ENCODE results near the gene KSR1.
A peak's percentile ranks its signal among the peaks of the same experiment; 100 is the strongest.
"Not testable (repeated sequence)": the region's sequence is repeated elsewhere in the genome, so short reads cannot be mapped to it uniquely, and the experiment has no call there.

Gene KSR1

DNA sequence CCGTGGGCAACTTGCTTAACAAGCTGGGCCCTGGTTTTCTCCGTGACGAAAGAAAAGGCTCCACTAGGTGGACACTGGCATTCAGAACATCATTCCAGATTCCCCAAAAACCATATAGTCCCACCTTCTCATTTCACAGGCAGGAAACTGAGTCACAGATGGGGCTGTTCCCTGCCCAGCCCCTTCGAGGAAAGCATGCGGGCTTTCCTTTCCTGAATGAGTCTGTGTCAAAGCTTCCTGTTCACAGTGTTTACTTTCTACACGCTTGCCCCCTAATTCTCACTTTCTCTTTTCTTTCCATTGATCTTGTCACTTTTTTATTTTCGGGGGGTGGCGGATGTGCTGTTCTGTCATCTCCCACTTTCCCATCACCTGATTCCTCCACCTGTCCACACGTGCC, 164.5 kb downstream of the KSR1 start:
- H3K4me3 Mint-ChIP-seq: no peak overlapping the region
- peak overlapping the region; percentile 75 for H3K27ac Mint-ChIP-seq
- H3K4me1 Mint-ChIP-seq (ENCODE audit: low read depth): peaks cover 24% of the 10 kb centered on the region
- peaks cover 44% of the 10 kb centered on the region for H3K36me3 Mint-ChIP-seq (ENCODE audit: low read depth)
- no peaks in the 10 kb centered on the region for H3K27me3 Mint-ChIP-seq (ENCODE audit: low read depth)
- no peaks in the 10 kb centered on the region for H3K9me3 Mint-ChIP-seq

DNA sequence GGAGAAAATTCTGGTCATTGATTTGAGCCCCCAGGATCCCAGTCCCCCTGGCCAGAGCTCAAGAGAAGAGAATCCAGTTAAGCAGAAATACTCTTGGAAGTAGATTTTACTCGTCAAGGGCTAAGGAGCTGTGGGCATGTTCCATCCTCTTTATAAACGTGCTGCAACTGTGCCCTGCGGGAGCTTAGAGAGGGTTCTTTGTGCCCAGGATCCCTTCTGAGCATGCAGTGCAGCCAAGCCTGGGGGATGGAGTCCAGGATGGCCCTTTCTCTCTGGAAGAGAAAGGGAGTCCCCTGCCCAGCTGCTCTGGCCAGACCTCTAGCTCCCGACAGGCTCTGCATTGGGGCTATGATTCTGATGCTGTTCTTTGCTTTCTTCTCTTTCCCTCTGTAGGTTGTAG, 165.3 kb downstream of the KSR1 start:
- Mint-ChIP-seq H3K27me3 (ENCODE audit: low read depth) (no peaks in the 10 kb centered on the region), H3K27ac (no peak overlapping the region)

DNA sequence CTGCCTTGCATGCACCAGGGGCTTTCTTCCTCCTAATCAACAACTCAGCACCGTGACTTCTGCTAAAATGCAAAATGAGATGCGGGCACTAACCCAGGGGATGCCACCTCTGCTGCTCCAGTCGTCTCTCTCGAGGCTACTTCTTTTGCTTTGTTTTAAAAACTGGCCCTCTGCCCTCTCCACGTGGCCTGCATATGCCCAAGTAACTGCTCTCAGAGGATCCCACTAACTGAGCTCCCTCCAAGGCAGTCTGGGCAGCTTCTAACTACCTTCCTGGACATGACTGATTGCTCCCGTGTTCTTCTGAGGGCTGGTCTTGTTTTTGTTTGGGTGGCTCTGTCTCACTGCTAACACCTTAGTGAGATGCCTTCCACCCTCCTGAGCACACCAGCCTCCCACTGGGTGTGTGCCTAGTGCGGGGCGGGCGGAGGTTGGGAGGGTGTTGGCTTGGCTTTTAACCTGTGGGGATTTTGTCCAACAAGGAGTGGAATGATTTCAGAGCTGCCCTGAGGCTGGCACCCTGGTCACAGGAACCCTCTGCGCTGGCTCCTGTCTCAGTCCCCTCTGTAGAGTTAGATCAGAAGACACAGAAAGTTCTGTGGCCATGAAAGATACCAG, 165.8 kb downstream of the KSR1 start:
- H3K36me3 Mint-ChIP-seq (ENCODE audit: low read depth): peaks cover 42% of the 10 kb centered on the region
- no peak overlapping the region for H3K4me3 Mint-ChIP-seq
- H3K9me3 Mint-ChIP-seq: no peaks in the 10 kb centered on the region
- H3K27ac Mint-ChIP-seq: no peak overlapping the region
- no peaks in the 10 kb centered on the region for H3K27me3 Mint-ChIP-seq (ENCODE audit: low read depth)
- H3K4me1 Mint-ChIP-seq (ENCODE audit: low read depth): peaks cover 11% of the 10 kb centered on the region

More for the DNA sequence above, 165.3 kb downstream of the KSR1 start:
- H3K9me3 Mint-ChIP-seq: no peaks in the 10 kb centered on the region
- no peak overlapping the region for H3K4me3 Mint-ChIP-seq
- peaks cover 42% of the 10 kb centered on the region for H3K36me3 Mint-ChIP-seq (ENCODE audit: low read depth)
- H3K4me1 Mint-ChIP-seq (ENCODE audit: low read depth): peaks cover 16% of the 10 kb centered on the region

DNA sequence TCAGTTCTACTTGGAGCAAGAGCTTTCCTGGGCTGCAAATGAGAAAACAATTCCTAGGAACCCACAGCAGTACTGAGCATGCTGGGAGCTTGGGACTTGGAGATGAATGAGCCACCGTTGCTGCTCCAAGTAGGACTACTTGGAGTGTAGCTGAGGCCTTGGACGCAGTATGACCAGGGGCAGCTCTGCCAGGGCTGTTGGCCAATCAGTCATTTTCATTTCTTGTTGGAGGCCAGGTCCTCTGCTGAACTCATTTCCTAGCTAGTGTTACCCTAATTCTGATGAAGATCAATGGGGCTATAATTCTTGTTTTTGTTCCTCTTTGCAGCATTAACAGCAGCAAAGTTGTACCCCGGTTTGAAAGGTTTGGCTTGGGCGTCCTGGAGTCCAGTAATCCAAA, 166.7 kb downstream of the KSR1 start:
- H3K4me3 Mint-ChIP-seq: no peak overlapping the region
- H3K27me3 Mint-ChIP-seq (ENCODE audit: low read depth): no peaks in the 10 kb centered on the region
- no peak overlapping the region for H3K27ac Mint-ChIP-seq
- no peaks in the 10 kb centered on the region for H3K9me3 Mint-ChIP-seq
- peaks cover 14% of the 10 kb centered on the region for H3K4me1 Mint-ChIP-seq (ENCODE audit: low read depth)
- H3K36me3 Mint-ChIP-seq (ENCODE audit: low read depth): peaks cover 42% of the 10 kb centered on the region

DNA sequence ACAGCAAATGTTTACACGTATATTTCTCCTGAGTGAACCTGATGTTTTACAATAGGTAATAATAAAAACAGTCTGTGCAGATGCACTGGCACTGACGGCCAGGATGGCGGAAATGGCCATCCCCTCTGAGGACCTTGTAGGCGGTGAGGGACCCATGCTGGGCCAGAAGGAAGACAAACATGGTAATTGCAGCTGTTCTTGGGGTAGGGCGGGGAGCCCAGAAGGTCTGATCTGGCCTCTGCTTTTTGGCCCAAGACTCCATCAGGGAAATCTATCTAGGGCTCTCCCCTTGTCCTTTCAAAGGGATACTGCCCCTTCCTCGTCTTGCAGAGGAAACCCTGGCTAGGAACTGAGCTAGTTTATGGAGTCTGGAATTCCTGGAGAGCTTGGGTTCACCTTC, 167.4 kb downstream of the KSR1 start:
- no peak overlapping the region for H3K27ac Mint-ChIP-seq

DNA sequence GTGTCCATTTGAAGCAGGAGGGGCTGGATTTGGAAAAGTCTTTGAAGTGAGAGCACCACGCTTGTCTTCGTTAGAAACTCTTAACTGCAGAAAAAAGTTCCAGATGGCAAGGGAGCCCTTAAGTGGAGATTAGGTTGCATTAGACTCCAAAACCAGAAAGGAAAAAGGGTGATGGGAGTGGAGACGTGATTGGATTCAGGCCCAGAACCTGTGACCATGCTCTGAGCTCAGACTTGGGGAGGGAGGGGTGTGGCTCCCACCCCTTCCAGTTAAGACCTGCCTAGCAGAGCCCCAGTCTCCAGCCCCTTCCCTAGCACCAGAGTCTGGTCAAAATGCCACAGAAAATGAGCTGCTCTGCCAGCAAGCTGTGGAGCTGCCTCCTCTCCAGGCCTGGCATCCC, 168.3 kb downstream of the KSR1 start:
- Mint-ChIP-seq H3K4me3 (no peak overlapping the region), H3K27ac (no peak overlapping the region)

More for the DNA sequence above, 167.4 kb downstream of the KSR1 start:
- H3K36me3 Mint-ChIP-seq (ENCODE audit: low read depth): peaks cover 38% of the 10 kb centered on the region
- no peaks in the 10 kb centered on the region for H3K27me3 Mint-ChIP-seq (ENCODE audit: low read depth)
- H3K9me3 Mint-ChIP-seq: no peaks in the 10 kb centered on the region
- no peak overlapping the region for H3K4me3 Mint-ChIP-seq
- H3K4me1 Mint-ChIP-seq (ENCODE audit: low read depth): peaks cover 20% of the 10 kb centered on the region

DNA sequence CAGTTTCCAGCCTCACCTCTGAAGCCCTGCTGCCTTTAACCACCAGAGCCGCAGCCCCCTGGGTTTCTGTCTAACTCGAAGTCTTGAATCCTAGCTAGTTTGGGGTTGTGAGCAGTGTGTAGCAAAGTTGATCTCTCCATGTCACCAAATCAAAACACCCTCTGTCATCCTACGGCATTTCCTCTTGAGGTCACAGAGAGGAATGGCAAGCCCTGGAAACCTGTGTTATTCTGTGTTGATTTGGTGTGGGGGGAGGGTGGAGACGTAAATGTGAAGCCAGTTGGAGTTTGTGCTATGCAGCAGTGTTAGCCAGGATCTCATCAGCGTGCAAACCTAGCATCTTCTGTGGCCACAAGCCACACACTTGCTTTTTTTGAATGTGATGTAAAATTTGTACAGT, 169.6 kb downstream of the KSR1 start:
- Mint-ChIP-seq H3K4me1 (ENCODE audit: low read depth) (peaks cover 25% of the 10 kb centered on the region), H3K27me3 (ENCODE audit: low read depth) (no peaks in the 10 kb centered on the region), H3K9me3 (no peaks in the 10 kb centered on the region), H3K36me3 (ENCODE audit: low read depth) (peaks cover 42% of the 10 kb centered on the region), H3K4me3 (no peak overlapping the region), H3K27ac (no peak overlapping the region)

More for the DNA sequence above, 168.3 kb downstream of the KSR1 start:
- H3K9me3 Mint-ChIP-seq: no peaks in the 10 kb centered on the region
- peaks cover 24% of the 10 kb centered on the region for H3K4me1 Mint-ChIP-seq (ENCODE audit: low read depth)
- no peaks in the 10 kb centered on the region for H3K27me3 Mint-ChIP-seq (ENCODE audit: low read depth)
- peaks cover 41% of the 10 kb centered on the region for H3K36me3 Mint-ChIP-seq (ENCODE audit: low read depth)

DNA sequence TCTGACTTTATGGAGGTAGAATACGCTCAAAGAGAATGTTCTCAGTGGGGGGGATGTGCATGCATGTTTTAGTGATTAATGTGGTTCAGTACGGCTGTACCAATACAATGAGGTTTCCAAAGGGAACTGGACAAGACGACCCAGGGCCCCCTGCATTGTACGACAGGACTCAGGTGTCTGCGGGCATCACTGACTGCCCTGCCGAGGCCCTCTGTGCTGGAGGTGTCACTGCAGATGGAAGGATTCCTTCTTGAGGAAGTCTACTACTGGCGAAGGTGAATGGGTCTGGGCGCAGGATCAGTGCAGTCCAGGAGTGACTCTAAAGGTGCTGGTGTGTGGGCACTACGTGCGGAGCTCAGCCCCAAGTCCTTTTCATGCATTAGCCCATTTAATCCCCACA, 171.3 kb downstream of the KSR1 start:
- Mint-ChIP-seq H3K9me3 (no peaks in the 10 kb centered on the region), H3K4me3 (no peak overlapping the region), H3K27me3 (ENCODE audit: low read depth) (no peaks in the 10 kb centered on the region), H3K27ac (no peak overlapping the region), H3K36me3 (ENCODE audit: low read depth) (peaks cover 40% of the 10 kb centered on the region), H3K4me1 (ENCODE audit: low read depth) (peaks cover 32% of the 10 kb centered on the region)

DNA sequence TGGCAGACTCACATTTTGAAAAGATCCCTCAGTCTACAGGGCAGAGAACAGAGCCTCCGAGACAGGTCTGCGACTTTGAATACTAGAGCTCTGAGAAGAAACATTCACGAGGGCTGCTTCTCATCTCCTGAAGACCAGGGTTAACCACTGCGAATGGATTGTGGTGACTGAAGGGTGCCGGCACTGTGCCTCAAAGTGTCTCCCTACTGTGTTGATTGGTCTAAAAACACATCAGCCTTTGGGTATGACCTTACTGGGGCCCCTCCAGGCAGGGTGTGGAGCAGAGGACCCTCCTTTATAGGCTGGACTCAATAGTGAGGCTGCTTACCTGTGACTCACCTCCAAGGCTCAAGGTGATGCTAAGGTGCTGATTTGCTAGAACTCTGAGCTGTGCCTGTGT, 172.1 kb downstream of the KSR1 start:
- Mint-ChIP-seq H3K36me3 (ENCODE audit: low read depth) (peaks cover 33% of the 10 kb centered on the region), H3K27ac (peak overlapping the region; percentile 9), H3K9me3 (no peaks in the 10 kb centered on the region), H3K4me3 (no peak overlapping the region), H3K4me1 (ENCODE audit: low read depth) (peaks cover 36% of the 10 kb centered on the region), H3K27me3 (ENCODE audit: low read depth) (no peaks in the 10 kb centered on the region)

DNA sequence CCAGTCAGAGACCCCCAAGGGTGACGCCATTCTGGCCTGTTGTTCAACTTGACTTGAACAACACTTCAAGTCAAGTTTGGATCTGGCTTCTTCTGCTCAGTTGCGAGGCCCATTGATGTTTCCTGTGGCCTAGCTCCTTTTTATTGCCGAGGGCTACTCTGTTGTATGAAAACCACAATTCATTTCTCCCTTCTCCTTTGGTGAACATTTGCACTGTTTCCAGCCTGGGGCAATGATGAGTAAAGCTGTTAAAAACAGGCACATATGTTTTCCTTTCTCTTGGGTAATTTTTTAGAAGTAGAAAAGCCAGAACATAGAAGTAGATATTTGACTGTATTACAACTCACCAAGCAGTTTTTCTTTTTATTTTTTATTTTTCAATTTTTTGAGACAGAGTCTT, 173.0 kb downstream of the KSR1 start:
- H3K27me3 Mint-ChIP-seq (ENCODE audit: low read depth); H3K9me3 Mint-ChIP-seq; H3K4me3 Mint-ChIP-seq; H3K27ac Mint-ChIP-seq: not testable (repeated sequence)
- Mint-ChIP-seq H3K4me1 (ENCODE audit: low read depth) (peaks cover 38% of the 10 kb centered on the region), H3K36me3 (ENCODE audit: low read depth) (peaks cover 29% of the 10 kb centered on the region)

DNA sequence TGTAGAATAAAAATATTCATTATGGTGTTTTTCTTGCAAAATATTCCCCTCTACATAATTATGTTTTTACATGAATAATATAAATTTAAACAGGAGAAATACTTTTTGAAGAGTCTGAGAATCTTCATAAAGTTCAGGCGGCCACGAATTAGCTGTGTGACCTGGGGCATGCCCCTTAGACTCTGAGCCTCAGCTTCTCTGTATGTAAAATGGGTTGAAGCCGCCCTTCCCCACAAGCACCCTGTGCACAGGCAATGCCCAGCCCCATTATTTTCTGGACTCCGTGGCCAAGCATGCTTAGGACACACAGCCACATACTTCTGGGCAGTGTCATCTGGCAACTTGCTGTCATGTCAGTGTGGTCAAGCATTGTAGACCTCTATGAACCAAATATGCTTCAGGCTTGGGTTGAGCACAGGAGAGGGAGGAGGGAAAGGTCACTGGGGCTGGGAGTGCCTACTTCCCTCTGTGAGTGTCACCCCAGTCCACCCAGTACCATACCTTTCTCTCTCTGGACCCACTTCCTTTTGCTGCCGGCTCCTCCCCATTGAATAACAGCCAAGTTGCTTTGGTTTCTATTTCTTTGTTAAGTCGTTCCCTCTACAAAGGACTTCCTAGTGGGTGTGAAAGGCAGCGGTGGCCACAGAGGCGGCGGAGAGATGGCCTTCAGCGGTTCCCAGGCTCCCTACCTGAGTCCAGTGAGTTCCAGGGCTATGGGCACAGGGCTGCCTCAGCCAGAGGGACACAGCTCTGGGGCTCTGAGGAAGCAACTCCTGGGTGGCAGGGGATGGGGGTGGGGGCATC, 174.6 kb downstream of the KSR1 start, which contains the start of gene LGALS9:
LGALS9 (plus strand) TSS at position 582 of the 804 bp plus-strand sequence; CDS start at position 660, 78 bp downstream.
- H3K27me3 Mint-ChIP-seq (ENCODE audit: low read depth): no peaks in the 10 kb centered on the region
- peak within 1 kb of the TSS; percentile 87 for H3K4me3 Mint-ChIP-seq
- H3K4me1 Mint-ChIP-seq (ENCODE audit: low read depth): peaks cover 50% of the 10 kb centered on the region
- no peaks in the 10 kb centered on the region for H3K9me3 Mint-ChIP-seq
- H3K27ac Mint-ChIP-seq: peak within 1 kb of the TSS; percentile 89
- H3K36me3 Mint-ChIP-seq (ENCODE audit: low read depth): peaks cover 37% of the 10 kb centered on the region

DNA sequence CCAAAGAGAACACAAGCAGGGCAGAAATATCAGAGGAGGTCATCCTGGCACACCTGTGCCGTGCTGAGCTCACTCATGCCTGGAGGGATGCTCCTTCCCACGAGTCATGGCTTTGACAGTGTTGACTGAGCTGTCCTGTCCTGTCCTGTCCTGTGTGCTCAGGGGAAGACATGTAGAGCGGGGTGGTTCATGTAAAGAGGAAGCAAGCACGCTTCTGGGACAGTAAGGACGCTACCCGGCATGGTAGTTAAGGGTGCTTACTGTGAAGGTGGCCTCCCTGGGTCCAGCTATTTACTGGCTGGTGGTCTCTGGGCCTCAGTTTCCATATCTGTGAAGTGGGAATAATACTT, 175.1 kb downstream of the KSR1 start:
- peaks cover 35% of the 10 kb centered on the region for H3K36me3 Mint-ChIP-seq (ENCODE audit: low read depth)
- peak overlapping the region; percentile 87 for H3K4me3 Mint-ChIP-seq
- H3K4me1 Mint-ChIP-seq (ENCODE audit: low read depth): peaks cover 51% of the 10 kb centered on the region
- no peaks in the 10 kb centered on the region for H3K9me3 Mint-ChIP-seq
- peak overlapping the region; percentile 89 for H3K27ac Mint-ChIP-seq
- no peaks in the 10 kb centered on the region for H3K27me3 Mint-ChIP-seq (ENCODE audit: low read depth)

DNA sequence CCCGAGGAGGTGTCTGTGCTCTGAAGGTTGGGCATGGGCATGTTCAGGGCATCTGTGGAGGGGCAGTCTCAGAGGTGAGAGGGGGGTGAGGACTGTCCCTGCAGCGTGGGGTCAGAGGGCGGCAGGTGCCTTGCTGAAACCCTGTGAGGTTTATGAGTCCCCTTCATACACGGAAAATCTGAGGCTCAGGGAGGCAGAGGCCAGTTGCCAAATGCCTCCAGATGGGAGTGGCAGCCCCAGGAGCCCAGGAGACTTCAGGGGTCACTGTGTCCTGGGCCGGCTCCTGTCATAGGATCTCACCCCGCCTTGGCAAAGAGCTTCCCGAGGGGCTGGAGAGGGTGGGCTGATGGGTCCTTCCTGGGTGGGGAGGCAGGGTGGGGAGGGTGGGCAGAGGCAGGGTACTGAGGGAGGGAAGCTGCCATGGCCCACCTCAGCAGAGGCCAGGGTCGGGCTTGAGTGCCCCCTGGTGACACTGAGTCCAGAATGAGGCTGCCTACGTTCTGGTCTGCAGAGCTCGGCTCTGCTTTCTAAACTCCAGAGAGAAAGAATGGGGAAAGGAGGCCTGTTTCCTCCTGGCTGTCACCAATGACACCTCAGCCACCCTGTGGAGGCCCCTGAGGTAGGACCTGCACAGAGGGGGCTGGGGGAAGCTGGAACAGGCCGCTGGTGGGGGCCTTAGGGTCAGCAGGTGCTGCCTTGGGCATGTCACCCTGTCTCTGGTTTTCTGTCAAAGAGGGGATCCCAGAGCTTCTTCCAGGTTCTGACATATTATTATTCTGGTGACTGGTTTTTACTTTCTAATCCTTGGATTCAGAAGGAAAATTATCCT, 175.9 kb downstream of the KSR1 start:
- H3K4me1 Mint-ChIP-seq (ENCODE audit: low read depth): peaks cover 51% of the 10 kb centered on the region
- peak overlapping the region; percentile 87 for H3K4me3 Mint-ChIP-seq
- no peaks in the 10 kb centered on the region for H3K9me3 Mint-ChIP-seq
- H3K27ac Mint-ChIP-seq: peak overlapping the region; percentile 89
- peaks cover 30% of the 10 kb centered on the region for H3K36me3 Mint-ChIP-seq (ENCODE audit: low read depth)
- no peaks in the 10 kb centered on the region for H3K27me3 Mint-ChIP-seq (ENCODE audit: low read depth)

DNA sequence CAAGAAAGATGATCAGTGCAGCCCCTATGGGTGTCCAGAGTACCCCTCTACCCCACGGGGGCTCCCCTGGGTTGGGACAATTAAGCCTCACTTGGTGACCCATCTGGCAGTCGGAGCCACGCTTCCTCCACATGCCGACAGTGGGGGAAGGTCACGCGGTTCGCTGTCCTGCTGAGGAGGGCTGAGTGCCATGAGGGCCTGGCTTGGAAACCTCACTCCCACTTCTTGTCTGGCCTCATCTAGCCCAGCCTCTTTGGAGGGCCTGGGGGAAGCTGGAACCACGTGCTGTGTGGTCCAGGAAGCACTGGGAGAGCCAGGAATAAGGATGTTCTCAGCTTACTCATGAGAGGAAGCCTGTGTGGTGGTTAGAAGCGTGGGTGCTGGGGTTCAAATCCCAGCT, 176.5 kb downstream of the KSR1 start:
- Mint-ChIP-seq H3K27ac (peak overlapping the region; percentile 15), H3K4me3 (peak overlapping the region; percentile 21)
- H3K27me3 Mint-ChIP-seq (ENCODE audit: low read depth): not testable (repeated sequence)

More for the DNA sequence above, 176.5 kb downstream of the KSR1 start:
- peaks cover 50% of the 10 kb centered on the region for H3K4me1 Mint-ChIP-seq (ENCODE audit: low read depth)
- not testable (repeated sequence) for H3K9me3 Mint-ChIP-seq
- H3K36me3 Mint-ChIP-seq (ENCODE audit: low read depth): peaks cover 30% of the 10 kb centered on the region

Measured in T-helper 1 cell treated with Interleukin-12 subunit alpha and Interleukin-12 subunit beta and Interleukin-4 antibody, amounts not matched to agents 30 μg/mL and 1 μg/mL, for 36 hours (primary cell).